DOHH2 (cell line): ENCODE data around the gene ULBP1.
A peak's percentile ranks its signal among the peaks of the same experiment; 100 is the strongest.

Source experiments
- H3F3A ChIP-seq: fragments of 200-600 bp; sonication (generic), shearing (Covaris generic); 2 replicates; pipeline ENCODE4 v1.6.0; 2016; ENCODE audit warnings: antibody characterized with exemption, mild to moderate bottlenecking; ENCODE audit not compliant: control insufficient read depth, insufficient read depth
- H3K27ac ChIP-seq: fragments of 200-600 bp; sonication (generic); 2 replicates; pipeline ENCODE4 v1.5.1; 2014; ENCODE audit warnings: low read depth, mild to moderate bottlenecking, low read length, moderate library complexity
- H3K27me3 ChIP-seq: fragments of 200-600 bp; sonication (generic); 2 replicates; pipeline ENCODE4 v1.6.1; 2014; ENCODE audit warnings: mild to moderate bottlenecking, low read length, mixed read lengths; ENCODE audit not compliant: control insufficient read depth
- H3K36me3 ChIP-seq: fragments of 200-600 bp; sonication (generic); 2 replicates; pipeline ENCODE4 v1.6.1; 2014; ENCODE audit warnings: mild to moderate bottlenecking, low read length, moderate library complexity, mixed read lengths; ENCODE audit not compliant: control insufficient read depth
- H3K4me1 ChIP-seq: fragments of 200-600 bp; sonication (generic); 2 replicates; pipeline ENCODE4 v1.6.1; 2014; ENCODE audit warnings: mild to moderate bottlenecking, low read length, mixed read lengths; ENCODE audit not compliant: control insufficient read depth
- H3K4me2 ChIP-seq: fragments of 200-600 bp; sonication (generic); 2 replicates; pipeline ENCODE4 v1.6.0; 2014; ENCODE audit warnings: mild to moderate bottlenecking, low read length, moderate library complexity
- H3K4me3 ChIP-seq: fragments of 200-600 bp; sonication (generic); 2 replicates; pipeline ENCODE4 v1.5.1; 2014; ENCODE audit warnings: mild to moderate bottlenecking, low read length, mixed read lengths
- H3K79me2 ChIP-seq: fragments of 200-600 bp; sonication (generic); 2 replicates; pipeline ENCODE4 v1.6.1; 2014; ENCODE audit warnings: mild to moderate bottlenecking, low read length, mixed read lengths; ENCODE audit not compliant: control insufficient read depth
- H3K9me2 ChIP-seq: fragments of 200-600 bp; sonication (generic); replicated peaks from 2 replicates; pipeline ENCODE4 v1.6.1; 2014; ENCODE audit warnings: mild to moderate bottlenecking, low read length, mixed read lengths; ENCODE audit not compliant: control insufficient read depth
- H3K9me3 ChIP-seq: fragments of 200-600 bp; sonication (generic); 2 replicates; pipeline ENCODE4 v1.6.1; 2014; ENCODE audit warnings: antibody characterized with exemption, low read length, mixed read lengths; ENCODE audit not compliant: control insufficient read depth, insufficient read depth
- H4K20me1 ChIP-seq: fragments of 200-600 bp; sonication (generic); 2 replicates; pipeline ENCODE4 v1.6.0; 2014; ENCODE audit warnings: low read depth, mild to moderate bottlenecking, antibody characterized with exemption, low read length, moderate library complexity; ENCODE audit not compliant: control insufficient read depth, insufficient read depth
- CTCF ChIP-seq: fragments of 200-600 bp; sonication (generic); IDR thresholded peaks from one replicate; pipeline ENCODE4 v1.5.1; 2014; ENCODE audit warnings: antibody characterized with exemption, mild to moderate bottlenecking, low read depth, low read length; ENCODE audit not compliant: poor library complexity, severe bottlenecking
- EZH2phosphoT487 ChIP-seq: fragments of 200-600 bp; sonication (generic); IDR thresholded peaks from 2 replicates; pipeline ENCODE4 v1.6.1; 2017; ENCODE audit warnings: borderline replicate concordance, mild to moderate bottlenecking, antibody characterized with exemption, low read length, moderate library complexity, mixed read lengths

The ULBP1 gene

GRCh38 chr6:150004783-150005717 lies 41.3 kb downstream of the ULBP1 start:
- no peak for TF ChIP-seq EZH2phosphoT487
- peak; percentile 24 for TF ChIP-seq CTCF
- H3K36me3 ChIP-seq, result no peaks in the 10 kb centered on the region
- H3F3A ChIP-seq, result no peaks in the 10 kb centered on the region
- peak overlapping the region; percentile 89 for H3K4me3 ChIP-seq
- peaks cover 15% of the 10 kb centered on the region for H3K4me1 ChIP-seq
- no peaks in the 10 kb centered on the region for H4K20me1 ChIP-seq
- H3K27ac ChIP-seq, result peak overlapping the region; percentile 80
- H3K9me2 ChIP-seq, result no peaks in the 10 kb centered on the region
- H3K4me2 ChIP-seq, result peak overlapping the region; percentile 95
- H3K27me3 ChIP-seq, result peaks cover 8% of the 10 kb centered on the region
- H3K79me2 ChIP-seq, result no peaks in the 10 kb centered on the region; the same call in 1 of the 2 replicates
- no peaks in the 10 kb centered on the region for H3K9me3 ChIP-seq

DNA sequence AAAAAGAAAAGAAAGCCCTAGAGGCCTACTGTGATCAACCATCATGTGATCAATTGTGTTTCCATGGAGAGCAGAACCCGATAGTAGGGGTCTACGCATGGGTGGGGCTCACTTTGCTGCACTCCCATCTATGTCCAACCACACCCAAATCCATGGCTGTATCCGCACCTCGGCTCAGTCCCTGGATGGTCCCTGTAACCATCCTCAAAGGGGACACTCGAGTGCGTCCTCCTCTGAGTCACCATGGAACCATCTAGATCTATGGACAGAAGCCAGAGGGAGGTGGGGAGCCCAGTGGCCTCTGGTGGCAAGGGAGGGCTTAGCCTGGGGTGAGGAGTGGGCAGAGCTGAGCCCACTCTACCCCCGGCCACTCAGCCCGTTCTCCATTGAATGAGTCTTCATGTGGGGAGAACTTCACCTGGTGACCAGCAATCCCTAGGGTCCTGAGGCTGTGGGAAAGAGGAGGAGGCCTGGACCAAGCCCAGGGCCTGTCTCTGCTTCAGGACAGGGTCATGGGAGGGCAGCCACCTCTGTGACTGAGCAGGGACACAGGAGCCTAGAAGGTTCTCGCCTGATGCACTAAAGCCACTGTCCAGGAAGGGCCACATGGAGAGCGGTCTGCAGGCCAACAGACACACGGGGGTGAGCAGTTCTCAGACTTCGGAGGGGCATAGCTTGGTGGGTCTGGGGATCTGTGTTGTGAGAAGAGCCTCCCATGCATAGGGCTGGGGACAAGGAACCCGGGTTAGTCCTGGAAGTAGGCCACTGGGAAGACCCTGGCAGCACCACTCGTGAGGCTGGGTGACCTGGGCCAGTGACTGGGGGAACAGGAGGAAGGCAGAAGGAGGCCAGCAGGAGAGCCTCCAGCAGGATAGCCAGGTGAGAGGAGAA lies 42.3 kb downstream of the ULBP1 start:
- no peaks in the 10 kb centered on the region for H3K9me3 ChIP-seq
- peaks cover 14% of the 10 kb centered on the region for H3K27me3 ChIP-seq
- peak overlapping the region; percentile 95 for H3K4me2 ChIP-seq
- H3K27ac ChIP-seq, result no peak overlapping the region
- H3K4me3 ChIP-seq, result peak overlapping the region; percentile 89
- TF ChIP-seq EZH2phosphoT487, result no peak
- no peak for TF ChIP-seq CTCF
- no peaks in the 10 kb centered on the region for H3K36me3 ChIP-seq
- no peaks in the 10 kb centered on the region for H3F3A ChIP-seq
- H4K20me1 ChIP-seq, result no peaks in the 10 kb centered on the region
- no peaks in the 10 kb centered on the region for H3K9me2 ChIP-seq
- H3K4me1 ChIP-seq, result peaks cover 15% of the 10 kb centered on the region
- no peaks in the 10 kb centered on the region; the same call in 1 of the 2 replicates for H3K79me2 ChIP-seq

DNA sequence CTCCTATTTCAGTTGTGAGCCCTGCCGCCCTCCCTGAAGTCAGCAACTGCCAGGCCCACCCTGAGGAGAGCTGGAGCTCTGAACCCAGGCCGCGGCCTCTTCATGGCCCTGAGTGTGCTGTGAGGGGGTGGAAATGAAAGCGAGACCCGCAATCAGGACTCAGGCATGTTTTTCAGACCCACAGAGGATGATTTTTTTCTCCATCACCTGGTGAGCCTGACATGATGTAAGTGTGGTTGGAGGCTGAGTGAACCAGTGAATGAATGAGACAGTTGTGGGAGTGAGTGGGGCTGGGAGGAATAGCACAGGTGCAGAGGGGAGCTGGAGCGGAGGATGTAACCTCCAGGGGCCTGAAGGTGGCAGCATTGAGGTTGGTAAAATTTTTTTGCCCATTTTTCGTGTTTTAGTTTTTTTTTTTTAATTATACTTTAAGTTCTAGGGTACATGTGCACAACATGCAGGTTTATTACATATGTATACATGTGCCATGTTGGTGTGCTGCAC lies 43.3 kb downstream of the ULBP1 start:
- Histone ChIP-seq H3F3A (no peaks in the 10 kb centered on the region), H3K4me1 (peaks cover 15% of the 10 kb centered on the region), H3K4me2 (no peak overlapping the region), H3K4me3 (no peak overlapping the region), H4K20me1 (no peaks in the 10 kb centered on the region), H3K79me2 (no peaks in the 10 kb centered on the region; the same call in 1 of the 2 replicates), H3K27me3 (peaks cover 22% of the 10 kb centered on the region), H3K27ac (no peak overlapping the region), H3K36me3 (no peaks in the 10 kb centered on the region), H3K9me3 (no peaks in the 10 kb centered on the region), H3K9me2 (no peaks in the 10 kb centered on the region)
- TF ChIP-seq EZH2phosphoT487 (no peak), CTCF (peak; percentile 54)
